Measurements from ENCODE around the gene LTBP2.

LTBP2 gene

GRCh38 chr14:74510223-74510931 is 101.7 kb downstream of the LTBP2 start:
- no peak for DNase-seq (ENCODE audit: low spot score)
- in situ Hi-C loops (cut with MboI; ENCODE audit: low pct_unique_long_range_greater_than_20kb, low sequenced_read_pairs, unreplicated experiment) = no loop called here
- no peak for TF ChIP-seq CTCF (IDR thresholded peaks at IDR 0.05; ENCODE audit: extremely low read depth, insufficient read depth, missing control alignments)

GRCh38 chr14:74509587-74510222 is 102.3 kb downstream of the LTBP2 start:
- DNase-seq (ENCODE audit: low spot score) = no peak
- TF ChIP-seq CTCF (IDR thresholded peaks at IDR 0.05; ENCODE audit: extremely low read depth, insufficient read depth, missing control alignments) = no peak
- in situ Hi-C loops (cut with MboI; ENCODE audit: low pct_unique_long_range_greater_than_20kb, low sequenced_read_pairs, unreplicated experiment) = no loop called here

- DNase-seq (ENCODE audit: low spot score) = no peak
- TF ChIP-seq CTCF (IDR thresholded peaks at IDR 0.05; ENCODE audit: extremely low read depth, insufficient read depth, missing control alignments) = no peak
- in situ Hi-C loops (cut with MboI; ENCODE audit: low pct_unique_long_range_greater_than_20kb, low sequenced_read_pairs, unreplicated experiment) = no loop called here
These were observed 103.1 kb downstream of the LTBP2 start for GRCh38 chr14:74508844-74509428.

GRCh38 chr14:74508292-74508731 is 103.7 kb downstream of the LTBP2 start:
- peak; percentile 22 for TF ChIP-seq CTCF (IDR thresholded peaks at IDR 0.05; ENCODE audit: extremely low read depth, insufficient read depth, missing control alignments)
- in situ Hi-C loops (cut with MboI; ENCODE audit: low pct_unique_long_range_greater_than_20kb, low sequenced_read_pairs, unreplicated experiment) = no loop called here
- no peak for DNase-seq (ENCODE audit: low spot score)

- no peak for DNase-seq (ENCODE audit: low spot score)
- TF ChIP-seq CTCF (IDR thresholded peaks at IDR 0.05; ENCODE audit: extremely low read depth, insufficient read depth, missing control alignments) = no peak
- in situ Hi-C loops (cut with MboI; ENCODE audit: low pct_unique_long_range_greater_than_20kb, low sequenced_read_pairs, unreplicated experiment) = no loop called here
These were observed 104.2 kb downstream of the LTBP2 start for GRCh38 chr14:74507840-74508239.

GRCh38 chr14:74507085-74507484 is 105.0 kb downstream of the LTBP2 start:
- in situ Hi-C loops (cut with MboI; ENCODE audit: low pct_unique_long_range_greater_than_20kb, low sequenced_read_pairs, unreplicated experiment) = no loop called here
- TF ChIP-seq CTCF (IDR thresholded peaks at IDR 0.05; ENCODE audit: extremely low read depth, insufficient read depth, missing control alignments) = no peak
- no peak for DNase-seq (ENCODE audit: low spot score)
